NCI-H1417 treated with DMSO at 0.1 percent for 48 hours (cell line): Measurements from ENCODE around the gene CRYBB1.

Experiments
- DNase-seq: peaks from one replicate; lab custom pipeline; 2025; lab: John Stamatoyannopoulos, UW

CRYBB1 gene

GRCh38 chr22:26577081-26577480, 40.7 kb downstream of the CRYBB1 start:
- no peak for DNase-seq

DNA sequence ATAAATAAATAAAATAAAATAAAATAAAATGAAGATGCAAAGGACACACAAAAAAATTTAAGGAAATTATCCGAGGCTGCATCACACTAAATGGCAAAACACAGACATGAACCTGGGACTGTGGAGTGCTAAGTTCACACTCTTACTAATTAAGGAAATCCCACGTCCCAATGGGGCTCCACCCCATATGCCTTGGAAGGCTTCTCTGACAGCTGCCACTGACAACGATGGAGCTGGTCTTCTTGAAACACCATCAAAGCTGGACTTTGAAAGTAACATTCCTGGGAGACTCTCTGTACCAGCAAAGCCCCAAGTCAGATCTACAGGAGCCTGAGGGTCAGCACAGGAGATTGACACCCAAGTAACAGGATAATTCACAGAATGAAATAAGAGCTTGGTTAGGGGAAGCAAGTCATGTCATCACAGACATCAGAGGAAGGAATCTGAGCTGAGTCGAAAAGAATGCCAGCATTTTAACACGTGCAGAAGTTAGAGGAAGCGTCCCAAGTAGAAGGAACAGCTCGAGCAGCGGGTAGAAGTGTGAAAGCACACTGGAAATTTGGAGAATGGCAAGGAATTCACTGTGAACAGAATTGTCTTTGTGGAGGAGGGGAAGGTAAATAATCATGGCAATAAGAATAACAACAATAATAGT, 41.7 kb downstream of the CRYBB1 start:
- DNase-seq: no peak

DNA sequence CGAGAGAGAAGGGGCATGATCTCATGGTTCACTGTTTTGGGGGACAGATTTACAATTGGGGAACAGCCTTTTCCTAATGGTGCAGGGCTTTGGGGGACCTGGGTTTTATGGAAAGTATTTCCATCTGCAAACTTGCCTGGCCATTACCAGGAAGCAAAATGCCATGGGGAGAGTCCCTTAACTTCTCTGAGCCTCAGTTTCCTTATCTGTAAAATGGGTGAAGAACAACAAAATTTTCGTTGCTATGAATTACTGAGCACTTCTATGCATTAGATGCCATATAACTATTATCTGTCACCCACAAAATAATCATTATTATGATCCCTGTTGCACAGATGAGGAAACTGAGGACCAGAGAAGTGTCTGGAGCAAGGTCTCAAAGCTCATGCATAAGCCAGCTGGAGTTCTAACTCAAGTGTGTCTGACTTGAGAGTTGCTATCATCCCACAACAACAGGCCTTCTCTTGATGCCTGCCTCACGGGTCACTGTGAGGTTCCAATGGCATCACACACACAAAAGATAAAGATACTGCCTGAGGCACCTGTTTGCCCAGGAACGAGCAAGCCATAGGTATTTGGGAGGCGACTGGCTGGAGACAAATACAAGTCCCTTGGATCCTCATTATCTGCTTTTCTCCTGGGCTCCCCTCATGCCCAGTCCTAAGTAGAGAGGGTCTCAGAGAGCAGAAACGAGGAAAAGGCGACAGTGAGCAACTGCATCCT, 43.7 kb downstream of the CRYBB1 start:
- DNase-seq: no peak

DNA sequence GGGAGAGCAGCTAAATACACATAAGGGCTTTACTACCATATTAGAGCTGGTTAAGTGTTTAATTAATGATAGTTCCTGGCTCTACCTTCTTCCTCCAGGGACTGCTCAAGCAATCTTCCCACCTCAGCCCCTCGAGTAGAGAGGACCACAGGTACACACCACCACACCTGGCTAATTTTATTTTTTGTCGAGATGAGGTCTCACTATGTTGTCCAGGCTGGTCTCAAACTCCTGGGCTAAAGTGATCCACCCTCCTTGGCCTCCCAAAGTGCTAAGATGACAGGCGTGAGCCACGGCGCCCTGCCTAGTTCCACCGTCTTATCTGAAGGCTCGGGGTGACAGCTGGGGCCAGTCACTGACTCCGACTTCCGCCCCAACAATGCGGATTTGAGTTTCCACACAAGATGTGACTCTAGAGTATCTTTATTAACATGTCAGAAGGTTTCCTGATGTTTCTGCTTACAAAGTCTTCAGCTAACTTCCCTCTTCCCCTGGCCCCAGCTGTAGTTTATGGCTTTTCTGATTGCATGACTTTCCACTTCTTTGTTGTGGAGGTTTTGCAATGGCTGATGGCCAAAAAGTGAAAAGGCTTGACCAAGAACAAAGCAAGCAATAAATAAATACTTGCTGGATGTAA, 44.7 kb downstream of the CRYBB1 start:
- no peak for DNase-seq

DNA sequence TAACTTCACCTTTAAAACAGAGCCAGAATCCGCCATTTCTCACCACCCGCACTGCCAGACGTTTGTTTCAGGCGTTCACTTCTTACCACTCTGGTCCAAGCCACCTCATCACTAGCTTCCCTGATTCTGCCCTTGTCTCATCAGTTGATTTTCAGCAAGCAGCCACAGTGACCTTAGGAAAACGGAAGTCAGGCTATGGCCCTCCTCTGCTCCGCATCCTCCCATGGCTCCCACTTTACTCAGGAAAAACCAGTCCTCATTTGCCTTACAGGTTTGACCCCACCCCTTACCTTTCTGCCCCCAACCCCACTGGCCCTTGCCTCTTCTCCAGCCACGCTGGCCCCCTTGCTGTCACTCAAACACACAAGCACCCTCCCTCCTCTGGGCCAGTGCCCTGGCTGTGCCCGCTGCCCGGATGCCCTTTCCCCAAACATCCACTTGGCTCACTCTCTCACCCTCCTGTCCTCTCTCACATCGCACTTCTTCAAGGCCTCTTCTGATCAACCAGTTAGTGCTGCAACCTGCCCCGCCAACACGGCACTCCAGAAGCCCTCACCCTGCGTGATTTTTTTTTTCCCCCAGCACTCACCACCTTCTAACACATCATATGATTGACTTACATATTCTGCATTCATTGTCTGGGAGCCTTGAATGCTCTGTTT, 46.8 kb downstream of the CRYBB1 start:
- no peak for DNase-seq

GRCh38 chr22:26570115-26570514, 47.7 kb downstream of the CRYBB1 start:
- no peak for DNase-seq

DNA sequence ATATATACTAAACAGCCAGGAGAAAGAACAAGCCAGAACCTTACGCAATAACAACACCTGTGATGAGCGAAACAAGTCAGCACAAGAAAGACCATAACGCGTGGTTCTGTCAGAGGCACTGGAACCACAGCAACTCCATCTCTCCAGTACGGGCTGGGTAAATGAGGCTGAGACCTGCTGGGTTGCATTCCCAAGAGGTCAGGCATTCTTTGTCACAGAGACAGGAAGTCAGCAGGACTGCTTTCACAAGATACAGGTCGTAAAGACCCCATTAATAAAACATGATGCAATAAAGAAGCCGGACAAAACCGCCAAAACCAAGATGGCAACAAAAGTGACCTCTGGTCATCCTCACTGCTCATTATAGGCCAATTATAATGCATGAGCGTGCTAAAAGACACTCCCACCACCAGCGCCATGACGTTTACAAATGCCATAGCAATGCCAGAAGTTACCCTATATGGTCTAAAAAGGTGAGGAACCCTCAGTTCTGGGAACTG, 49.6 kb downstream of the CRYBB1 start:
- no peak for DNase-seq

DNA sequence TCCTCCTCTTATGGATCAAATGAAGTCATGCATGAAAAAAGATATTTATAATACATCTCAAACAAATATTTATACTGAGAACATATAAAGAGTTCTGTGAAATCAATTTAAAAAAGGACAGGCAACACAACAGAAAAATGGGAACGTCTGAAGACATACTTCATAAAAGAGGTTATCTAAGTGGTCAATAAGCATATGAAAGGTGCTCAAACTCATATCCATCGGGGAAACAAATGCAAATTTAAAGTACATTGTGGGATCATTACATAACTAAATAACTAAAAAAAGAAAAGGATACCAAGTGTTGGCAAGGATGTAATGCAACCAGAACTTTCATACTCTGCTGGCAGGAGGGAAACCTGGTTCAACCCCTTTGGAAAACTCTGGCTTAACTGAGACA, 50.2 kb downstream of the CRYBB1 start:
- no peak for DNase-seq

DNA sequence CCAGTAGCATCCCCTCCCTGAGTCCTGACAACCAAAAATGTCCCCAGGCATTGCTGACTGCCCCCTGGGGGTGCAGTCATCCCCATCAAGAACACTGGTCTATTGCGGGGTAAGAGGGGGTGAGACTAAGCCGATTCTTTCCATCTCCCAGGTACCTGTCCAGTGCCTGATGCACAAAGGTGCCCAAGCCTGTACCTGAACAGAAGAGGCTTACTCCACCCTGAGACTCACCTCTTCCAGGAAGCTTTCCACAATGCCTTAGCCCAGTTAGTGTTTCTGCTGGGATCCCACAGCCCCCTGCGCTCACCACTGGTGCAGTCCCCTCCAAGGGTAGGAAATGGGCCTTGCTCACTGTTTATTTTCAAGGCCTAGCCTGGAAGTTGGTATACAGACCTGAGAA, 50.8 kb downstream of the CRYBB1 start:
- no peak for DNase-seq

GRCh38 chr22:26565889-26566288, 51.9 kb downstream of the CRYBB1 start:
- DNase-seq: no peak

DNA sequence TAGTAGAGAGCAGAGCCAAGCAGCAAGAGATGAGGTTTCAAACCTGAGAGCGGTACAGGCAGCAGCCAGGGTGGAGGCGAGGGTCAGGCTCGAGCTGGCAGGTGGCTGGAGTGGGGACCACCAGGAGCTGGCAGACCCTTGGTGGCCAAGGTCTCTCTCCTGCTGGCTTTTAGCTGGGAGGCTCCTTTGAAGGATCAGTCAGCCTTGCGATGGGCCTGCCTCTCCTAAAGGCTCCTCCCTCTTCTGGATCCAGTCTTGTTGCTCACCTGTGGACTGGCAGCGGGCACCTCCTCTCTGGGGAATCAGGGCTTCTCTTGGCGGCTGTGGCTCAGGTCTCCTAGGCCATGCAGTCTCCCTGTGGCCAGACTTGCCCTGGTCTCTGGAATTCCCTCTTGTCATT, 52.6 kb downstream of the CRYBB1 start:
- no peak for DNase-seq

- no peak for DNase-seq
Measured at GRCh38 chr22:26564672-26565071, 53.2 kb downstream of the CRYBB1 start.

DNA sequence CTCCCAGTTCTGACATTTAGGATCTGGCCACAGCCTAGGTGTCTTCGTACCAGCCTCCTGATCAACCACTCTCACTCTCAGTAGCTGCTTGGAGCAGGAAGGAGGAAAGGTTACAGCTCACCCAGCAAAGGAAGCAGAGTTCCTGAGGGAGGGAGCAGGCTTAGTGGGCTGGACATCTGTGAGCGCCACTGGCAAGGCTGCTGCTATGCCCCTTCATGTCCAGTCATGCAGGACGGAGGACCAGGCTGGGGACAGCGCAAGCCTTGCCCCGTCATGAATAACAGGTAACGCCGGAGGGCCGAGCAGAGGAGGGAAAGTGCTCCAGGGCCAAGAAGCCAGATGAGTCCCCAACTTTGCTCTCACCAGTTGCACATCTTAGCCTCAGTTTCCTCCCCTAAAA, 53.6 kb downstream of the CRYBB1 start:
- no peak for DNase-seq

DNA sequence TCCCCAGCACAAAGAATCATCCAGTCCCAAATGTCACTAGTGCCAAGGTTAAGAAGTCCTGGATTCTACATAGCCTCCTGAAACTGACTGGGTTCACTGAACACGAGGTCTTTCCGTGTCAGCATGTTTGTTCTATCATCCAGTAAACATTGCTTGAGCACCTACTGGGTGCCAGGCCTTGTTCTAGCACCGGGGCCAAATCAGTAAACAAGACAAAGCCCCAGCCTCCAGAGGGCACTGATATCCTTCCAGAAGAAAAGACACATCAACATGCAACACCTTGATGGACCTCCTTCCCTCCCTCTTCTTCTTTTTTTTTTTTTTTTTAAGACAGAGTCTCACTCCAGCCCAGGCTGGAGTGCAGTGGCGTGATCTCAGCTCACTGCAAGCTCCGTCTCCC, 54.8 kb downstream of the CRYBB1 start:
- no peak for DNase-seq

GRCh38 chr22:26561756-26562417, 55.9 kb downstream of the CRYBB1 start:
- no peak for DNase-seq

DNA sequence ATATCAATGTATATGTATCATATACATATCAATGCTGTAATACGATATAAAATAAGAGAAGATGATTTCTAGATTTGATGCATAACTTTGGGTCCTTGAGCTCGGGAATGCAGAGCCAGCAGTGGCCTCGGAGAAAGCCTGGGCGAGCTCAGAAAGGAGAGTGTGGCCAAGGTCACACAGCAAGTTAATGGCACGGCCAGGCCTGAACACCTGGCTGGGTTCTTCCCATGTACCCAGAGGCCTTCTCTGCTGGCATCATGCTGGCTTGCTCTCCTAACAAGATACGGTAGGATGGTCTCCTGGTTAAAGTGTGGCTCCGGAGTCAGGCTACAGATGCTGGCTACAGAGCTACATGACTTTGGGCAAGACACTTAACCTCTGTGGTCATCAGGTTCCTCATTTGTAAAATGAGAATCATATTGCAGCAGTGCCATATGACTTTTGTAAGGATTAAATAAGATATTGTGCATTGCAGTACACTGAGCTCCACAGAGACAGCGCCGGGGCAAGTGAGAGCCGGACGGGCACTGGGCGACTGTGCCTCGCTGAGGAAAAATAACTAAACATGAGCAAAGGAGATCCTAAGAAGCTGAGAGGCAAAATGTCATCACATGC, 57.8 kb downstream of the CRYBB1 start:
- DNase-seq: no peak

DNA sequence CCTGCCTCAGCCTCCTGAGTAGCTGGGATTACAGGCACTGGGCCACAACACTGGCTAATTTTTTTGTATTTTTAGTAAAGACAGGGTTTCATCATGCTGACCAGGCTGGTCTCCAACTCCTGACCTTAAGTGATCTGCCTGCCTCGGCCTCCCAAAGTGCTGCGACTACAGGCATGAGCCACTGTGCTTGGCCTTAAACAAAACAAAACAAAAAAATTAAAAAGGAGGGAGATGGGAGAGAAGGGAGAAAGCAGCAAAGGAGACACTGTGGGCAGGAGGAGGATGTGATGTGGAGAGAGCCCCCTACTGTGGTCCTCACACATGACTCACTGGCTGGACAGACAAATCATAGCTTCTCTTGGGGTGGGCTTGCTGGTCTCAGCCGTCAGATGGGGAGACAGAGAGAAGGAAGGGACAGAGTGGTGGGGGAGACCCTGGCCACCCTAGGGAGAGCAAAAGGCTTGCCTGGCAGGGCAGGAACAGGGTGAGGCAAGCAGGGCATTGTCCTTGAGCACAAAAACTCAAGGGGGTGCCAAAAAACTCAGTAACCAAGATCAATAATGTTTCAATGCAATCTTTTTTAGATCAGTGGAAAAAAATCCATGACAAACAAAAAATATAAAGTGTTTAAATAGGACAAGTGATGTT, 59.5 kb downstream of the CRYBB1 start:
- DNase-seq: no peak

- DNase-seq: no peak
Measured at GRCh38 chr22:26556904-26557303, 60.9 kb downstream of the CRYBB1 start.

DNA sequence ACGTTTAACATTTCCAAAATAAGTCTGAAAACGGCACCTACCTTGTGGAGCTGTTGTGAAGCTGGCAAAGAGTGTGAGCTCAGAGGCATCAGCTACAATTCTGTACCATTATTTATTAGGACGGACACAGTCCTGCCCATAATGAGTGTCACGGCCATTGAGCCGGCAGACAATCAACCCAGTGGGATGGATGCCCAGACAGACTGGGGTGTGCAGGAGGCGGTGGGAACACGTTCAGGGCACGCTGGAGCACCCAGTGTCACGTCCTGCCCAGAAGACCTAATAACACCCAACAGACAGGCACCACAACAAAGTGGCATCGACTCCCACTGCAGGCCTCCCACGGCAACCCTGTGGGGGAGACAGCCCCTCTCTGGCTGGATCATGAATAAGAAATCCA, 62.3 kb downstream of the CRYBB1 start:
- no peak for DNase-seq

DNA sequence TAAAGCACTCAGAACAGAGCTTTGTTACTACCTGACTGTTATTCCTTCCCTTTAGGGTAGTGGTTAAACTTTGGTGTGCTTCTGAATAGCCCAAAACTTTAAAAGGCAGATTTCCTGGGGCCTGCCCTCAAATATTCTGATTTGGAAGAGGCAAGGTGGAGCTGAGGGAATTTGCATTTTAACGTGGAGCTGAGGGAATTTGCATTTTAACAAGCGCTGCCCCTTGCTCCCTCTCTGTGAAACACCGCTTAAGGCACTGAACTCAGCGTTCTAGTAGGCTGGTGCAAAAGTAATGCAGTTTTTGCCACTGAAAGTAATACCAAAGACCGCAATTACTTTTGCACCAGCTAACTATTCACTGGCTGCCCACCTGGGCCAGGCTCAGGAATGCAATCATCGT, 62.9 kb downstream of the CRYBB1 start:
- DNase-seq: no peak

DNA sequence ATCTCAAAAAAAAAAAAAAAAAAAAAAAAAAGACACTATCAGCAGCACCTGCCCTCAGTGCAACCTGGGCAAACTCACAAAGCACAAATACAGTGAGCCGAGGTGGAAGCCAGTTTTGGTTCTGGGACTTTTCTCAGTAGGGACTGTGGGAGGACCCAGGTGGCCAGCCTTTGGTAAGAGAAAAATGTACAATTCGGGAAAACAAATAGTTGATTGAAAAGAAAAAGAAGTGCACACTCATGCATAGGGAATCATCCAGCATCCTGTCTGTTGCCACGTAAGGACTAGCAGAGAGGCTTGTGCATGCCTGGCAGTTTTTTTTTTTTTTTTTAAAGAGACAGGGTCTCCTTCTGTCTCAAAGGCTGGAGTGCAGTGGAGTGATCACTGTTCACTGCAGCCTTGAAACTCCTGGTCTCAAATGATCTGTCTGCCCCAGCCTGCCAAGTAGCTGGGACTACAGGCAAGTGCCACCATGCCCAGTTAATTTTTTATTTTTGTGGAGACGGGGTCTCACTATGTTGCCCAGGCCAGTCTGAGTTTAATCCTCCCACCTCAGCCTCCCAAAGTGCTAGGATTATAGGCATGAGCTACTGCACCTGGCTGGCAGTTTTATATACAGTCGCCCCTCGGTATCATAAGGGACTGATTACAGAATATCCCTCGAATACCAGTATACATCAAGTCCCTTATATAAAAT, 64.6 kb downstream of the CRYBB1 start:
- no peak for DNase-seq
